ENCODE data around the gene PPP1R1A. TPM values are rescaled to one million over a fixed set of nuclear protein-coding genes. Genes with fewer than 3 reads are reported as not detected.

The PPP1R1A gene
- total RNA-seq, 4 donors from 2014 or later, result 1.3 to 11.5 (median 5.2) TPM

DNA sequence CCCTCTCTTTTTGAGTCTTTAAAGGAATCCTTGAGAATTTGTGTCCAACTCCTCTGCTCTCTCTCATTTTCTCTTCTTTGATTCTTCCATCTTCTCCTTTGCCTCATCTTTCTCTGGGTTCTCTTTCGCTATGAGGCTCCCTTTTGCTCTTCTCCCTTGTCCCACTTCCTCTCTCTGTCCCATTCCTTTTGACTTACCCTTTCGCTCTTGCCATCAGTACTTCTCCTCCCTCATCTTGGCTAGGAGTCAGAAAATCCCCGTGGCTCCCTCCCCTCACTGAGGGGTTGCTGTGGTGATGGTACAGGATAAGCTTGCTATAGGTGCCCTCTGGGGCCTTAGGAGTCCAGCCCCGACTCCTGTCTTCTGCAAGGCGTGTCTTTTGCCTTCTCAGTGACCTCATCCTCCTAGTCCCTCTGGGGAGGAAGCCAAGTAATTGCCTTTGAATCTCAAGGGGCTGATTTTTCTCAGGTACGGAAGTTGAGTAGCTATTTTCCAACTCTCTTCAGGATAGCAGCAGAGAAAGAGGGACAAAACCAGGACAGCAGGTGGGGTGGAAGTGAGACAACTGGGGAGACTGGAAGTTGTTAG lies 32.7 kb downstream of the PPP1R1A start:
- no peak for TF ChIP-seq POLR2A (IDR thresholded peaks at IDR 0.05)
- TF ChIP-seq, protein P1, sequence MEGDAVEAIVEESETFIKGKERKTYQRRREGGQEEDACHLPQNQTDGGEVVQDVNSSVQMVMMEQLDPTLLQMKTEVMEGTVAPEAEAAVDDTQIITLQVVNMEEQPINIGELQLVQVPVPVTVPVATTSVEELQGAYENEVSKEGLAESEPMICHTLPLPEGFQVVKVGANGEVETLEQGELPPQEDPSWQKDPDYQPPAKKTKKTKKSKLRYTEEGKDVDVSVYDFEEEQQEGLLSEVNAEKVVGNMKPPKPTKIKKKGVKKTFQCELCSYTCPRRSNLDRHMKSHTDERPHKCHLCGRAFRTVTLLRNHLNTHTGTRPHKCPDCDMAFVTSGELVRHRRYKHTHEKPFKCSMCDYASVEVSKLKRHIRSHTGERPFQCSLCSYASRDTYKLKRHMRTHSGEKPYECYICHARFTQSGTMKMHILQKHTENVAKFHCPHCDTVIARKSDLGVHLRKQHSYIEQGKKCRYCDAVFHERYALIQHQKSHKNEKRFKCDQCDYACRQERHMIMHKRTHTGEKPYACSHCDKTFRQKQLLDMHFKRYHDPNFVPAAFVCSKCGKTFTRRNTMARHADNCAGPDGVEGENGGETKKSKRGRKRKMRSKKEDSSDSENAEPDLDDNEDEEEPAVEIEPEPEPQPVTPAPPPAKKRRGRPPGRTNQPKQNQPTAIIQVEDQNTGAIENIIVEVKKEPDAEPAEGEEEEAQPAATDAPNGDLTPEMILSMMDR (IDR thresholded peaks at IDR 0.05), result no peak
- H3K4me3 ChIP-seq (ENCODE audit: low read depth, poor library complexity, severe bottlenecking), result no peak overlapping the region
- intact Hi-C loops (cut with DNase I; ENCODE audit: low total_unique reads), result no loop called here
- no peak for DNase-seq (ENCODE audit: low spot score in 2 of 2)
- 47 to 63% methylated on average over 6 of the region's 6 CpGs for WGBS, 2 donors

DNA sequence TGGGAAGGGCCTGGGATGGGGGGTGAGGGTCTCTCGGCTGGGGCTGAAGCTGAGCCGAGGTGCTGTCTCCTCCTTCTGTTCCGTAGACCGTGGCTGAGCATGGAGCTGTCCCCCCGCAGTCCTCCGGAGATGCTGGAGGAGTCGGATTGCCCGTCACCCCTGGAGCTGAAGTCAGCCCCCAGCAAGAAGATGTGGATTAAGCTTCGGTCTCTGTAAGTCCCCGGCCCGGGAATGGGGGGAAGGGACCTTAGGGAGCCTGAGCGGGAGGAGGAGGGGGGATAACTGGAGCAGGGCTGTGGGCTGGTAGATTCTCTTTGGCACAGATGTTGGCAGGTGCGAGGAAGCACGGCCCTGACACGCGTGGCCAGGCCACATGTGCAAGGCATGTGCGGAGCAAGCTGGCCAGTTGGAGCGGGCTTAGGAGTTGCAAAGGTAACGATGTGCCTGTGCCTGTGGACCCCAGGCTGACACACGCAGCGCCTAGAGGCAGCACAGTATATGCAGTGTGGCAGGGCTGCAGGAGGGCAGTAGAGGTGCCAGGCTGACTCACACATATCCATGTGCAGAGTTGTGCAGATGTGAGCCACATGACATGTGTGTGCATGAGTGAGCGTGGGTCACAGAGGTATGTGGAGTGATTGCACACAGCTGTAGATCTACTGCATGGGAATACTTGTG lies 38.5 kb downstream of the PPP1R1A start:
- 4 to 6% methylated on average over 11 to 18 of the region's 22 CpGs for whole genome bisulfite sequencing, 2 donors
- TF ChIP-seq, protein P1 (IDR thresholded peaks at IDR 0.05), result no peak
- no peak for TF ChIP-seq POLR2A (IDR thresholded peaks at IDR 0.05)
- intact Hi-C loops (cut with DNase I; ENCODE audit: low total_unique reads), result no loop called here
- DNase-seq (ENCODE audit: low spot score in 2 of 2), result no peak
- no peak overlapping the region for H3K4me3 ChIP-seq (ENCODE audit: low read depth, poor library complexity, severe bottlenecking)

GRCh38 chr12:54546511-54546910 lies 41.9 kb downstream of the PPP1R1A start:
- no peak overlapping the region for H3K4me3 ChIP-seq (ENCODE audit: low read depth, poor library complexity, severe bottlenecking)
- no peak for DNase-seq (ENCODE audit: low spot score in 2 of 2)
- 76 to 96% methylated on average over 2 of the region's 2 CpGs for WGBS, 2 donors
- TF ChIP-seq POLR2A (IDR thresholded peaks at IDR 0.05), result no peak
- intact Hi-C loops (cut with DNase I; ENCODE audit: low total_unique reads), result no loop called here

DNA sequence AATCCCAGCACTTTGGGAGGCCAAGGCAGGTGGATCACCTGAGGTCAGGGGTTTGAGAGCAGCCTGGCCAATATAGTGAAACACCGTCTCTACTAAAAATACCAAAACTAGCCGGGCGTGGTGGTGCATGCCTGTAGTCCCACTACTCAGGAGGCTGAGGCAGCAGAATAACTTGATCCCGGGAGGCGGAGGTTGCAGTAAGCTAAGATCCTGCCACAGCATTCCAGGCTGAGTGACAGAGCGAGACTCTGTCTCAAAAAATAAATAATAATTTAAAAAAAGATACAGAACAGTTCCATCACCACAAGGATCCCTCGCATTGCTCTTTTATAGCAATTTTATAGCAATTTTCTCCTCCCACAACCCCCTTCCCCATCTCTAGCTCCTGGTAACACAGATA lies 43.7 kb downstream of the PPP1R1A start:
- intact Hi-C loops (cut with DNase I; ENCODE audit: low total_unique reads), result no loop called here
- no peak for DNase-seq (ENCODE audit: low spot score in 2 of 2)
- 91% methylated on average over 7 of the region's 7 CpGs for WGBS, 2 donors
- TF ChIP-seq, protein P1 (IDR thresholded peaks at IDR 0.05), result no peak
- no peak for TF ChIP-seq POLR2A (IDR thresholded peaks at IDR 0.05)
- no peak overlapping the region for H3K4me3 ChIP-seq (ENCODE audit: low read depth, poor library complexity, severe bottlenecking)

DNA sequence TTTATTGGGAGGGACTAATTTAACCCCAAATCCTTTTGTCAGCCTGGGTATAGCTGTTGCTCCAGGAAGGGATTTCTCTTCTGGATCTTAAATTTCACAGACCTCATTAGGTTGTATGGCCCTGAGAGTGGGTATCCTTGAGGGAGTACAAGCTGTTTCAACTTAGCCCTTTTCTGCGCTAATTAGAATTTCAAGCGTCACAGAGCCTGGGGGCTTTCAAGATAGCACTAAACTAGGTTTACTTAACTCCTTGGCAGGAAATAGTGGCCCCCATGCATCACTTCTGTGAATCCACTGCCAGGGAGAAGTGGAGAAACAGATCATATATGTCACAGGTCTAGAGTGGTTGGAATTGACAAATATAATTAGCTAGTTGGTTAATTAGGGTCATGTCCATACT lies 44.9 kb downstream of the PPP1R1A start:
- intact Hi-C loops (cut with DNase I; ENCODE audit: low total_unique reads), result no loop called here
- no peak overlapping the region for H3K4me3 ChIP-seq (ENCODE audit: low read depth, poor library complexity, severe bottlenecking)
- TF ChIP-seq, protein P1 (IDR thresholded peaks at IDR 0.05), result no peak
- no peak for TF ChIP-seq POLR2A (IDR thresholded peaks at IDR 0.05)
- 76 to 90% methylated on average over 2 of the region's 2 CpGs for WGBS, 2 donors
- DNase-seq (ENCODE audit: low spot score in 2 of 2), result no peak

DNA sequence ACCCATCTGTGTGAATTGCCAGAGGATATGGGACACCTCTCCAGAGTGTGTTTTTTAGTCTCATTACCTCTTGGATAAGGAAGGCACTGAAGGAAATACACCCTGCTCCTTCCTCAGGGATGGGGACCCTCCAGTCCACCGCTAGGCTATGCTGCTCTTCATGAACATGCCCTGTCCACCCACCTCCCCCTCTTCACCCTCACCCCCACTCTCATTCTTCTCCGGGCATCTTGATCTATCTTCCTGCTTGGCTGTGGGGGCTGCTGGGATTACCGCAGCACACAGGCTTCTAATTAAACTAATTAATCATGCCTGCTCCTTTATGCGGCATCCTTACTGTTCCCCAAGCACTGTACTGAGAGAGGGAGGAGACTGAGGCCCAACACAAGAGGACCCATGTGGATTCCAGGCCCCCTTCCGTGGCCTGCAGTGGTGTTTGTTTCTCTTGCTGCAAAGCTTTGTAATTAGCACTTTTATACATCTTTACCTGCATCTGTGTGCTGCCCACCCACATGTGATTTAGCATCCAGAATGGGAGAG lies 46.6 kb downstream of the PPP1R1A start:
- no peak for TF ChIP-seq POLR2A (IDR thresholded peaks at IDR 0.05)
- TF ChIP-seq, protein P1 (IDR thresholded peaks at IDR 0.05), result no peak
- WGBS, 2 donors, result 55 to 70% methylated on average over 5 of the region's 5 CpGs
- H3K4me3 ChIP-seq (ENCODE audit: low read depth, poor library complexity, severe bottlenecking), result no peak overlapping the region
- intact Hi-C loops (cut with DNase I; ENCODE audit: low total_unique reads), result no loop called here
- DNase-seq (ENCODE audit: low spot score in 2 of 2), result no peak
